Panc1 (cell line): ENCODE results near the gene CDX1. TPM values are rescaled to one million over a fixed set of nuclear protein-coding genes. Genes with fewer than 3 reads are reported as not detected.

Source experiments
- ATAC-seq: fragments of 200-7000 bp; cut with Tn5 transposase; 2 replicates; pipeline ENCODE4 v1.9.1; 2020; ENCODE audit warnings: mild to moderate bottlenecking, moderate library complexity
- BruUV-seq: library from RNA; stranded (reverse); fragments of 400-500 nt; replicated peaks from 2 replicates; lab custom pipeline; 2021; lab: Mats Ljungman, UMichigan
- CTCF ChIA-PET: fragments of 300-600 bp; sonication (Branson Sonifier 250); formaldehyde crosslinking; loops from one replicate; lab custom pipeline; 2022; ENCODE audit warnings: antibody characterized with exemption; lab: Charles Lee
- POLR2A ChIA-PET: fragments of 300-600 bp; sonication (Branson Sonifier 250); formaldehyde crosslinking; loops from one replicate; lab custom pipeline; 2022; ENCODE audit warnings: antibody characterized with exemption; lab: Charles Lee
- DNase-seq: peaks from one replicate; pipeline ENCODE4 v3.0.0-alpha.2; 2010; ENCODE audit warnings: low read depth, low spot score
- H3K27ac ChIP-seq: 2 replicates; pipeline ENCODE4 v1.5.1; 2011; ENCODE audit warnings: mild to moderate bottlenecking, low read length, inconsistent platforms
- H3K27me3 ChIP-seq: fragments of 200-500 bp; sonication (Bioruptor generic); 2 replicates; pipeline ENCODE4 v1.6.0; 2014; ENCODE audit warnings: low read length, inconsistent platforms; ENCODE audit not compliant: control insufficient read depth, insufficient read depth
- H3K36me3 ChIP-seq: fragments of 200-500 bp; sonication (Bioruptor generic); 2 replicates; pipeline ENCODE4 v1.5.1; 2014; ENCODE audit warnings: inconsistent platforms, mild to moderate bottlenecking, low read length, moderate library complexity; ENCODE audit not compliant: control insufficient read depth, insufficient read depth
- H3K4me1 ChIP-seq: 2 replicates; pipeline ENCODE4 v1.5.1; 2011; ENCODE audit warnings: inconsistent platforms, mild to moderate bottlenecking, low read length, moderate library complexity; ENCODE audit not compliant: control insufficient read depth, insufficient read depth
- H3K4me3 ChIP-seq, 2 experiments: 2 replicates each; pipeline ENCODE4 v1.5.1; 2011 to 2012; ENCODE audit warnings: low read depth in 2 of 2, low read length in 2 of 2, mild to moderate bottlenecking in 2 of 2, inconsistent platforms in 1 of 2, moderate library complexity in 1 of 2
- H3K9me3 ChIP-seq: fragments of 200-500 bp; sonication (Bioruptor generic); 2 replicates; pipeline ENCODE4 v1.5.1; 2014; ENCODE audit warnings: low read depth, mild to moderate bottlenecking, inconsistent platforms, low read length, moderate library complexity; ENCODE audit not compliant: control insufficient read depth, insufficient read depth
- CTCF ChIP-seq: fragments of 450-650 bp; IDR thresholded peaks from 2 replicates; pipeline ENCODE4 v1.5.1; 2017; ENCODE audit warnings: mild to moderate bottlenecking
- POLR2AphosphoS5 ChIP-seq: IDR thresholded peaks from 2 replicates; pipeline ENCODE4 v1.6.1; 2012; ENCODE audit warnings: mild to moderate bottlenecking, low read depth, low read length, moderate library complexity
- REST ChIP-seq, 2 experiments: IDR thresholded peaks; 2 replicates each; pipeline ENCODE4 v1.6.1; 2011 to 2012; ENCODE audit warnings: low read depth in 2 of 2, control low read depth in 1 of 2, low read length in 1 of 2, mild to moderate bottlenecking in 1 of 2, moderate library complexity in 1 of 2; ENCODE audit not compliant: insufficient read depth in 1 of 2
- SIN3A ChIP-seq: IDR thresholded peaks from 2 replicates; pipeline ENCODE4 v1.6.1; 2012; ENCODE audit warnings: low read depth, mild to moderate bottlenecking, low read length, moderate library complexity, borderline replicate concordance; ENCODE audit not compliant: insufficient read depth
- TCF7L2 ChIP-seq: IDR thresholded peaks from 2 replicates; pipeline ENCODE4 v1.6.1; 2011; ENCODE audit warnings: mild to moderate bottlenecking, low read depth, low read length, inconsistent platforms
- in situ Hi-C: cut with HindIII; loops from 2 replicates; pipeline ENCODE4 v1.10.0; 2016; ENCODE audit warnings: low sequenced_read_pairs, low pct_unique_long_range_greater_than_20kb
- intact Hi-C: fragments of 100-400 bp; cut with micrococcal nuclease; formaldehyde crosslinking; loops from one replicate; pipeline ENCODE4 v1.10.0; 2022; ENCODE audit not compliant: unreplicated experiment
- total RNA-seq: library from RNA; stranded (reverse); gene quantifications from one replicate; pipeline ENCODE4 v1.2.1, GENCODE V29; 2021; ENCODE audit not compliant: unreplicated experiment

CDX1 gene
- total RNA-seq, 1 experiment from 2014 or later = not detected

GRCh38 chr5:150197476-150197875 lies 30.9 kb downstream of the CDX1 start:
- H3K27ac ChIP-seq = no peak overlapping the region
- no peaks in the 10 kb centered on the region for H3K4me1 ChIP-seq
- POLR2A ChIA-PET = no interaction called here
- no peak overlapping the region for H3K4me3 ChIP-seq
- no TSS peak for BruUV-seq
- no peaks in the 10 kb centered on the region for H3K9me3 ChIP-seq
- in situ Hi-C loops = no loop called here
- ATAC-seq = no peak
- TF ChIP-seq TCF7L2 (no peak), POLR2AphosphoS5 (no peak), REST (IDR thresholded peaks at IDR 0.05; ENCODE audit: insufficient read depth in 1 of 2, low read depth in 2 of 2, low read length in 1 of 2) (no peak), CTCF (no peak), SIN3A (no peak)
- H3K27me3 ChIP-seq = peaks cover 3% of the 10 kb centered on the region; the same call in 1 of the 2 replicates
- CTCF ChIA-PET = no interaction called here
- intact Hi-C loops = no loop called here
- DNase-seq = no peak
- no peaks in the 10 kb centered on the region for H3K36me3 ChIP-seq

- Histone ChIP-seq H3K27ac (no peak overlapping the region), H3K4me3 (no peak overlapping the region), H3K9me3 (no peaks in the 10 kb centered on the region), H3K36me3 (no peaks in the 10 kb centered on the region), H3K4me1 (no peaks in the 10 kb centered on the region), H3K27me3 (peaks cover under 1% of the 10 kb centered on the region; the same call in 1 of the 2 replicates)
- no peak for ATAC-seq
- CTCF ChIA-PET = no interaction called here
- intact Hi-C loops (no loop called here), in situ Hi-C loops (no loop called here)
- POLR2A ChIA-PET = no interaction called here
- no peak for DNase-seq
- no peak for TF ChIP-seq TCF7L2
- no peak for TF ChIP-seq REST (IDR thresholded peaks at IDR 0.05; ENCODE audit: insufficient read depth in 1 of 2, low read depth in 2 of 2, low read length in 1 of 2)
- no peak for TF ChIP-seq SIN3A
- no TSS peak for BruUV-seq
Measured at GRCh38 chr5:150202501-150202900, 35.9 kb downstream of the CDX1 start.
